Body of pancreas (tissue), 4 donors: Measurements from ENCODE around the gene SCNN1G.

Experiments used
- POLR2A ChIP-seq, 3 donors: fragments of 450-650 bp; IDR thresholded peaks; one replicate each; pipeline ENCODE4 v1.6.1; 2016; ENCODE audit warnings: antibody characterized with exemption in 3 of 3, mild to moderate bottlenecking in 2 of 3
- TF ChIP-seq, protein P1 (sequence below), 7 experiments: fragments of 450-650 bp in 4 of 7; fragments of 200-600 bp in 3 of 7; sonication (generic) in 3 of 7; IDR thresholded peaks; one replicate each; pipeline ENCODE4 v1.5.1; 2016 to 2019; ENCODE audit warnings: antibody characterized with exemption in 7 of 7

DNA sequence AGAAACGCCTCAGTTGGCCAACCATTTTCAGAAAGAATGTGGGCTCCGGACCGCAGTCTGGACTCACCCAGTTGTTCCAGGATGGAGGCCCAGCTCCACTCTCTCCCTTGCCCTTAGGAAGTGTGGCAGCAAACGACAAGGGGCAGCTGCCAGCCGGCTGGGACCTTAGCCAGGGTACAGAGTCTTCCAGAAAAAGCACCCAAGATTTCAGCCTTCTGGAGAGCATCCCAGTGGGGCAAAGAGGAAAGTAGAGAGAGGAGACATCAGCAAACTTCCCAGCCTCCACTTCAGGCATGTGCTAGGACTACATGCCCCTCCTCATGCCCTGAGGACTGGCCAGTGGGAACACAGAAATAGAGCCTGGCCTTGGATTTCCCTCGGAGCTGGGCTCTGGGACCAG is 62.7 kb downstream of the SCNN1G start:
- no peak for TF ChIP-seq POLR2A (IDR thresholded peaks at IDR 0.05)
- TF ChIP-seq, protein P1, sequence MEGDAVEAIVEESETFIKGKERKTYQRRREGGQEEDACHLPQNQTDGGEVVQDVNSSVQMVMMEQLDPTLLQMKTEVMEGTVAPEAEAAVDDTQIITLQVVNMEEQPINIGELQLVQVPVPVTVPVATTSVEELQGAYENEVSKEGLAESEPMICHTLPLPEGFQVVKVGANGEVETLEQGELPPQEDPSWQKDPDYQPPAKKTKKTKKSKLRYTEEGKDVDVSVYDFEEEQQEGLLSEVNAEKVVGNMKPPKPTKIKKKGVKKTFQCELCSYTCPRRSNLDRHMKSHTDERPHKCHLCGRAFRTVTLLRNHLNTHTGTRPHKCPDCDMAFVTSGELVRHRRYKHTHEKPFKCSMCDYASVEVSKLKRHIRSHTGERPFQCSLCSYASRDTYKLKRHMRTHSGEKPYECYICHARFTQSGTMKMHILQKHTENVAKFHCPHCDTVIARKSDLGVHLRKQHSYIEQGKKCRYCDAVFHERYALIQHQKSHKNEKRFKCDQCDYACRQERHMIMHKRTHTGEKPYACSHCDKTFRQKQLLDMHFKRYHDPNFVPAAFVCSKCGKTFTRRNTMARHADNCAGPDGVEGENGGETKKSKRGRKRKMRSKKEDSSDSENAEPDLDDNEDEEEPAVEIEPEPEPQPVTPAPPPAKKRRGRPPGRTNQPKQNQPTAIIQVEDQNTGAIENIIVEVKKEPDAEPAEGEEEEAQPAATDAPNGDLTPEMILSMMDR (IDR thresholded peaks at IDR 0.05), result no peak
